Uterus (tissue), 2 donors: Measurements from ENCODE around the gene MAPK11.

Experiments
- CTCF ChIP-seq, 4 experiments: fragments of 200-600 bp in 2 of 4; fragments of 450-650 bp in 2 of 4; sonication (generic) in 2 of 4; IDR thresholded peaks; one replicate each; pipeline ENCODE4 v1.5.1; 2016 to 2019; ENCODE audit warnings: antibody characterized with exemption in 4 of 4, mild to moderate bottlenecking in 2 of 4, moderate library complexity in 1 of 4
- POLR2A ChIP-seq, 2 donors: fragments of 450-650 bp; IDR thresholded peaks; one replicate each; pipeline ENCODE4 v1.6.1; 2016; ENCODE audit warnings: antibody characterized with exemption in 2 of 2, mild to moderate bottlenecking in 1 of 2, moderate library complexity in 1 of 2

- TF ChIP-seq CTCF (IDR thresholded peaks at IDR 0.05) (no peak), POLR2A (IDR thresholded peaks at IDR 0.05) (no peak)
Measured at GRCh38 chr22:50308986-50309600, 38.9 kb upstream of the MAPK11 start.
